ENCODE measurements around the gene C1orf167.

C1orf167 gene

DNA sequence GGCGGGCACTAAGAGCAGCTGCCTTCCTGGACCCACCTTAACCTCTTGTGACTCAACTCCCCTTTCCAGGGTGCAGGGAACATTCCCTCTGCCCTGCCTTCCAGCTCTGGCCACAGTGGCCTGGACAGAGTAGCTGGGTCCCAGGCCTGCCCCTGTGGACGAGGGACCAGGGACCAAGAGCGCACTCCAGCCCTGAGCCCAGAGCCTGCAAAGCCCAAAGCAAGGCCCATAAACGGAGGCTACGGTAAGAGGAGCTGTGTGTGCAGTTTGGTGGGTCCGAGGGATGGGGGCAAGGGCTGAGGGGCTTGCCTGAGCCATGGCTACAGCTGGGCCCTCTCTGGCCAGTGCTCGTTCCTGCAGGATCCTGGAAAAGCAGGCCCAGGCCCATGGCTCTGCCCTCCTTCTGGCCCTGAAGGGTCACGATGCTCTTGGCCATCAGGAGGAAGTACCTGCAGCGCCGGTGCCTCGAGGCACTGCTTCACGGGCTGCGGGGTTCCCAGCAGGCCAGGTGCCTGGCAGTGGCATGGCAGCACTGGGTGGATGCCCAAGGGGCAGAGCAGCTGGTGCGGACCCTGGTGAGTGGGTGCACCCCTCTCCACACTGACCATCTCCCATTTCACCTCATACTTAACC is 25.9 kb downstream of the C1orf167 start:
- FAIRE-seq, result no peak

DNA sequence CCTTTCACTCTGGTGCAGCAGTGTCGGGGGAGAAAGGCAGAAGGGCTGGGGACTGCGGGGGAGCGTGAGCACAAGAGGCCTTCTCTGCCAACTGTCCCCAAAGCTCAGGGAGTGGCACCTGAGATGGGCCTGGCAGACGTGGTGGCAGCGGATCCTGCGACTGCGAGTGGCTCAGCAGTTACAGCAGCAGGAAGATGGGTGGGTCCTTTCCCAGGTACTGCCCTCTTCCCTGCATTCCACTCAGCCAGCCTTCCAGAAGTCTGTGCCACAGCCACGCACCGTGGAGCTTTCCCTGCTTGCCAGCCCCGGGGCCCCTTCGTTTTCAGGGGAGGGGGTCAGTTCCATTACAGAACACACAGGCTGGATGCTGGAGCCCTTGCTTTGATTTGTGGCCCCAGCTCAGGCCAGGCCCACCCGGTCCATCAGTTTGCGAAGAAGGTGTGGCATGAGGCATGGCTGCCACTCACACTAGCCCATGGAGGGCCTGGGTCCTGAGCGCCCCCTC is 26.6 kb downstream of the C1orf167 start:
- FAIRE-seq, result no peak

DNA sequence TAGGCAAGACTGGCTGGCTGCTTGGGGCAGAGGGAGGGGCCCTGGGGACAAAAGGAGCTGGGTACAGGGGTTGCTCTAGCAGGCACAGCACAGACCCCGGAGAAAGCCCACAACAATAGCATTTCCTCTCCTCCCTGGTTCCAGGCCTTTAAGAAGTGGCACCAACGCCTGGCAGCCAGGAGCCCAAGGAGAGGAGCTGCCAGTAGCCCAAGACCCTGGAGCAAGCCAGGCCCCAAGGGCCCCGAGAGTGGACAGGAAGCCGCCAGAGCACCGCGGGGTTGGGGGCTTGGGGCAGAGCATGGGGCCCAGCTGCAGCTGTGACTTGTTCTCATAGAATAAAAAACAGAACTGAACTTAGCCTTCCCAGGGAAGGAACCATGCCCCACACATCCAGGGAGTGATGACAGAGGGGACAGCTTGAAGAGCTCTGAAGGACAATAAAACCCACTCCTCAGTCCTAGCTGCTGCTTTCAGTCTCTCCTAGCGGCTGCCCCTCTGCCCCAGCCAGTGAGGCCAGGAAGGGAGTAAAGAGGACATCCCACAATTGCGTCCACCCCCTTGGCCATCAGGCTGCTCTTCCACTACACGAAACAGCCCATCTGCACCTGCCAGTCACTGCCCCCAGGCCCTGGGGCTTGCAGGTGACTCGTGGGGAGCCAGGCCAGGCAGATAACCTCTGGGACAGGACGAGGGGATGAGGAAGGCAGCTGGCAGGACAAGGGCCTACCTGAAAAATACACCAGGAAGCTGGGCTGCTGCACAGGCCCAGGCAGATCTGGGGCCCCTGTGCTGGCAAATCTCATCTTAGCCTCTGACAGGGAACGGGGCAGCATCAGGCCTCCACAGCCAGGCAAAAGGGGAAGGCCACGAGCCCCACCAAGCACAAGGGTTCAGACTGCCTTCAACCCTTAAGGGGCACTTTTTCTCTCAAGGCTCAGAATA is 27.4 kb downstream of the C1orf167 start:
- no peak for FAIRE-seq

DNA sequence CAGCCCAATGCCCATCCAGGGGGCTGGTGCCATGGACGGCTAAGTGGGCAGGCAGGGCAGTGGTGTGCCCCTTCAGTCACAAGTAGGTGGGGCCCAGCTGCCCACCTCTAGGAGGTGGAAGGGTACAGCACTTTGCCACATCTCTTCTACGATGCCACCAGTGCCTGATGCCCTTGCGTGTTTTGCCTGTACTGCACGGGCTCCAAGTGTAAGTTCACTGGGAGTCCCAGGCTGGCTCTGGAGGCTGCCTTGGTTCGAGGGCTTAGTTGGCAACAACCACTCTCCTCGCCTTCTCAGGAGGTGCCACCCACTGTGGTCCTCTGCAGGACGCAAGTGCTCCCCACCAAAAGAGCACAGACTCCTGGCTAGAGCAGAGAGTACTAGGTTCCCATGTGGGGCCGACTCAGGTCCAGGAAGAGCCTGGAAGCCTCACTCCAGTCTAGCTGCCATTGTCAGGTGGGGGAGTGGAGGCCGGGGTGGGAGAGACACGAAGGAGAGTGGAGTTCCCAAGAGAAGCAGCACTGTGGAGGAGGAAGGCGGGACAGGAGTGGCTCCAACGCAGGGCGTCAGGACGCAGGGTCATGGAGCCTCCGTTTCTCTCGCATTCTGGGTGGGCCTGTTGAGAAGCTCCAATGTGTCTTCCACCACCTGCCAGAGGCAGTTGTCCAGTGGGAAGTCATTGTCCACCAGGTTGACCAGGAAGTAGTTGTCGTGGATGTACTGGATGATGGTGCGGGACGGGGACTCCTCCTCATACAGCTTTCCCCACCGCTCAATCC is 28.3 kb downstream of the C1orf167 start:
- no peak for FAIRE-seq

DNA sequence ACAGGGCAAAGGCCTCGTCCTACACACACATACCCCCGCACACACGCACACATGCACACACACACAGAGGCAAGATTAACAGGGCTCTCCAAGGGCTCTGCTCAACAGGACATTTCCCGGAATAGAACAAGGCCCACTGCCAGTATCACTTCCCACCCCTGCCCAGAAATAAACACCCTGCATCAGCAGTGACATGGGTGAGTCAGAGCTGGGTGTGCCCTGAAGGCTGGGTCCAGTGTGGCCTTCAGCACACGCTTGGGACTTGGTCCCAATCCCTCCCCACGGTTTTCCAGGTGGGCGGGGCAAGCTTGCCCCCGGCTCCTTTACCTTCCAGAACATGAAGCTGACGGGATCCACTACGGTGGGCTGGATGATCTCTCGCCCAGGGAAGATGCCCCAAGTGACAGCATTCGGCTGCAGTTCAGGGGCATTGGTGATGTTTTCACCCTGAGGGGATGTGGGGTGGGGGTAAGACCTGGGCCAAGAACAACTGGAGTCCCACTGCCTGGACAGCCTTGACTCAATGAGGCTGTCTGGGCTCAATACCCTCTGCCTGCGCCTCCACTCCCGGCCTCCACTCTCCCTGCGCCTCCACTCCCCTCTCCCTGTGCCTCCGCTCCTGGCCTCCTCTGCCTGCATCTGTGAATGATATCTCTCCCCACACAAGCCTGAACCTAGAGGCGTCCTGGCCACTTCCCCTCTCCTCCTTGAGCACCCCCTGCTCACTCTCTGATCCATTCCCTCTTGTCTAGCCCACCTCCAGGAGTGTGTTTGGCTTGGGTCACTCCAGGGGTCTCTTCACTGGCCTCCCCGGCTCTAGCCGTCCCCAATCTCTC is 29.1 kb downstream of the C1orf167 start:
- FAIRE-seq, result no peak

DNA sequence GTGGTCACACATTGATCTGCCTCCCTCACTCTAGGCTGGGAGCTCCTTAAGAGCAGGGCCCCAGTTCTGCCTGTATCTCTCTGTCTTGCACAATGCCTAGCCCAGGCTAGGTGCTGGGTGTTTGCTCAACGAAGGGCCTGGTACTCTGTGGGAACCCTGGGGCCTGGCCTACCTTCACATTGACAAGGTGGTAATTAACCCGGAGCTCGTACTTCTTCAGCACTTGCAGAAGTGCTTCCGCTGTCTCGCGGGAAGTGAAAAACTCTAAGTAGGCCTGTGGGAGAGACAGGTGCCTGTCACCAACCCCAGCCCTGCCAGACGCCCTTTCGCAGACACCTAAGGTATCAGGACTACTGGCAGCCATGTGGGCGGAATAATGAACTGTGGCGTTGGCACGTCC is 30.1 kb downstream of the C1orf167 start:
- no peak for FAIRE-seq

DNA sequence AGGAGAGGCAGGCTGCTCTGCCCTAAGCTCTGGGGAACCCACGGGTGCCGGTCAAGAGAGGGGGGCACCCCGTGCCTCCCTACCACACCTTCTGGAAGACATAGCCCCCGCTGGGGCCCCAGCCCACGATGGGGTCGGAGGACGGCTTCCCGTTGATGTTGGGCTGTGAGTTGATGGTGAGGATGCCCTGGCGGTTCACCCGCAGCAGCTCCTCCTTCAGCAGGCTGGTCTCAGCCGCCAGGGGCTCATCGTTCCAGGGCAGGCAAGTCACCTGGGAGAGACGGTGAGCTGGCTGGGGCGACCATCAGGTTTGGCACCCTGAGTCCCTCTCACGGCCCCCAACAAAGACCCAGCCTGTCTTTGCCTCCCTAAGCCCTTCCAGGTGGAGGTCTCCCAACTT is 31.8 kb downstream of the C1orf167 start:
- FAIRE-seq, result no peak

DNA sequence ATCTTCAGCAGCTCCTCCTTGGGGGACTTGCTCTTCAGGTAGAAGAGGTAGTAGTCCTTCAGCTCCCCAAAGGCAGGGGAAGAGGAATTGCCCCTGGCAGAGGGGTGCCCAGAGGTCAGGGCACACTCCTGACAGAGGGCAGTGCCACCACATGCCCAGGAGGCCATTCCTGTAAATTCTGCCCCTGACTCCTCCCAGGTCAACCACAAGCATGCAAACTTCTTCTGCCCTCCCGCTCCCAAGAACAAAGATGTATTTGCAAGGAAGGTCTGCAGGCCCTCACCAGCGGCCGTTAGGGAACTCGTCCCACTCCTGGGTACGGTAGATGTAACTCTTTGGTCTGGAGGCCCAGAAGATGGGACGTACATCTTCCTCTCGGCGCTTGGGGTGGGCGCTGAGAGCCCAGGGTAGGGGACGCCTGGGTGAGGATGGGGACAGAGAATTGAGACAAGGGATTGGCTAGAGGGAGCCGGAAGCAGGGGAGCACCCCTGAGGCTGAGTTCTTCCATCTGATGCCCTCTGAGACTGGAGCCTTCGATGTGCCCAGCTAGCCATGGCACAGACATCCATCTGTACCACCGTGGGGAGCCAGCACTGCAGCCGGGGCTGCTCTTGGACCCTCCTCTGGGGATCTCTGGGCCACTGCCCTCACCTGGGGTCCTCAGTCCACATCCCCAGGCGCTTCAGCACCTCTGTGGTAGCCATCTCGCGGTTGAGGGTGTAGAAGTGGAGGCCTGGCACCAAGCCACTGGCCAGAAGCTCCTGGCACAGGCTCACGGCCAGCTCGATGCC is 32.6 kb downstream of the C1orf167 start:
- no peak for FAIRE-seq

DNA sequence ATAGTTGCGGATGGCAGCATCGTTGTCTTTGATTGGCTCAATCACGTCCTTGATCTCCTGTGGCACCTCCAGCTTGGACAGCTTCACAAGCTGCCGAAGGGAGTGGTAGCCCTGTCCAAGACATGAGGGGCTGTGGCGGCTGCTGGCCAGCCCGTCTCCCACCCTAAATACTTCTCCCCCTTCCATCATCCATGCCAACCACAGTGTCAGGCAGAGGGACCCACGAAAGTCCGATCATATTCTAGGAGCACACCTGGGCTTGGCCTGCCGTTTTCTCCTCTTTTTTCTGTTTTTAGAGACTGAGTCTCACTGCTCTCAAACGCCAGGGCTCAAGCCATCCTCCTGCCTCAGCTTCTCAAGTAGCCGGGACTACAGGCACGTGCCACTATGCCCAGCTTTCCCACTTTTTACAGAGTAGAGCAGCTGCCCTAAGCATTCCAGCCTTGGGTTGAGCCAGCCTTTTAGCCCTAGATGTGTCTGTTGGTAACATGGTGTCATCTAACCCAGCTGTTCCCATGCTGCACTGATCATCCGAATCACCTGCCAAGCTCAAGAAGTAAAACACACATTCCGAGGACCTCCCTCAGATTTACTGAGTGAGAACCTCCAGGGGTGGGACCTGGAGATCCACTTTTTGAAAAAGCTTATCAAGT is 33.4 kb downstream of the C1orf167 start:
- no peak for FAIRE-seq

DNA sequence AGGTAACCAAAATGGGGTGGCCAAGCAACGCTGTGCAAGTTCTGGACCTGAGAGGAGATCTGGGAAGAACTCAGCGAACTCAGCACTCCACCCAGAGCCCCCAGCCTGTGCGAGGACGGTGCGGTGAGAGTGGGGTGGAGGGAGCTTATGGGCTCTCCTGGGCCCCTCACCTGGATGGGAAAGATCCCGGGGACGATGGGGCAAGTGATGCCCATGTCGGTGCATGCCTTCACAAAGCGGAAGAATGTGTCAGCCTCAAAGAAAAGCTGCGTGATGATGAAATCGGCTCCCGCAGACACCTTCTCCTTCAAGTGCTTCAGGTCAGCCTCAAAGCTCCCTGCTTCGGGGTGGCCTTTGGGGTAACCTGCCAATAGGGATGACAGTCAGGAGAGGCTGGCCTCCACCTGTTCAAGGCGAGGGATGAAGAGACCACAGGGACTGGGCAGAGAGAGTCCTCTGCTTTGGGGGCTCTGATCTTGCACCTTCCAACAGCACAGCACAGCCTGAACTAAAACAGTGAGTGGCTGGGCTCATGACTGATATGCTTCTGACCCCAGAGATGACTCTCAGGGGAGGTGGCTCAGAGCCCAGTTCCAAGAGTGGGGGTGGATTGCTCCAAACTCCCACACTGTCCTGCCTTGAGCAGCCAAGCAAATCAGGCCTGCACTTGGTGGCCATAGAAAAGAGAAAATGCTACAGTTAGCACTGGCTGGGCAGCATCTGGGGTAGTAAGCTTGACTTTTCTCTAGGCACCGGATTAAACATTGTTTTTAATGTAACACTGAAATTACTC is 34.2 kb downstream of the C1orf167 start:
- FAIRE-seq, result no peak

DNA sequence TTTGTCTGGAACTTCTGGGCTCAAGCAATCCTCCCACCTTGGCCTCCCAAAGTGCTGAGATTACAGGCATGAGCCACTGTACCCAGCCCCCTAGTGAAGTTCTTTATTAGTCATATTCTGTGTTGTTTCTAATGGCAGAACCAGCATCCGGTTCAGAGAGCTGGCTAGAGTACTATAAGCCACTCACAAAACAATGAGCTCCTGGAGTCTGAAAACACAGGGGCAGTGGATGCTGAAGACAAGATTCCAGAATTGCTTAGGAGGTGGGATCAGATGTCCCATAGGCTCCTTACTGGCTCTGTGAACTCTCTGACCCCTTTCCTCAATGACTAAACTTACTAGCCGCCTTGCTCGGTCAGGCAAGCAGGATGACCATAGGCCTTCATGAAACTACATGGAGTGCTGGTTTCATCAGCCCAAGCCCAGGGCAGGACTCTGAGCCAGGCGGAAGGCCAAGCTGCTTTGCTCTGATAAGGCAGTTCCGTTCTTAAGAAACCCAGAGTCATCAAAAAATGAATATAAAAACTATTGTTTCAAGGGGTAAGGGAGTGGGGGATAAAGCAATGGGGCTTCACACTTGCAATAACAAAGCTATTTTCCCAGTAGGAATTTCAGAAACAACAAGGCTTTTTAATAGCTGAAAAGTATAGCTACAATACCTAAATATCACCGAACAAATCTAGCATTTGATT is 35.7 kb downstream of the C1orf167 start:
- FAIRE-seq, result no peak

DNA sequence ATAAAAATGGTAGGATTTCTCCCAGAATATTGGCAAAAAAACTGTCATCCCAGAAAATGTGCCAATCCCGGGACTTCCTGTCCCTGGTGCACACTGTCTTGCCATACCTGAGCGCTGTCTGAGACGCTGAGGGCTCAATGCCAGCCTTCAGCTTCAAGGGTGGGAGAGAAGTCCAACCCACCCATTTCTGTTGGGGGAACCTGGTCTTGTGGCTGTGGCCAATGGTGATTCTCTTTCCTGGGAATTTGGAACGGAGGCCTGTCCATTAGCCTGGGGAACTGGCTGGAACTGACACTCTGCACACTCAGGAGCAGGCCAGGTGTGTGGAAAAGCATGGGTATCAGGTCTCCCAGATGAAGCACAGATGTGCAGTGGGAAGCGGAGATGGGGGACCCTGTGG is 37.1 kb downstream of the C1orf167 start:
- FAIRE-seq, result no peak

DNA sequence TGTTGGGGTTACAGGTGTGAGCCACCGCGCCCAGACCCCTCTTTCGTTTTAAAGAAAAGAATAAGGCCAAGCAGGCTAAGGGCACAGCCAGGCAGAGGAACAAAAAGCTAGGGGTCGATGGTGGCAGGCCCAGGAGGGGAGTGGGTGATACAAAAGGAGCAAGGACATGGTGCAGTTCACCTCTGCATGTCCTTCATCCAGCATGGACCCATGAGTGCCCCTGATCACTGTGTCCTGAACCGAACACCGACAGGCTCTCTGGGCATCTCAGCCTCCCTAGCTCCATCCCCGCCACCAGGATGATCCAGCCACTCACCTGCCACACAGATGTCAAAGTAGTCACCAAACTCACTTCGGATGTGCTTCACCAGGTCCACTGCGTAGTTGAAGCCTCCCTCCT is 37.9 kb downstream of the C1orf167 start:
- FAIRE-seq, result no peak

DNA sequence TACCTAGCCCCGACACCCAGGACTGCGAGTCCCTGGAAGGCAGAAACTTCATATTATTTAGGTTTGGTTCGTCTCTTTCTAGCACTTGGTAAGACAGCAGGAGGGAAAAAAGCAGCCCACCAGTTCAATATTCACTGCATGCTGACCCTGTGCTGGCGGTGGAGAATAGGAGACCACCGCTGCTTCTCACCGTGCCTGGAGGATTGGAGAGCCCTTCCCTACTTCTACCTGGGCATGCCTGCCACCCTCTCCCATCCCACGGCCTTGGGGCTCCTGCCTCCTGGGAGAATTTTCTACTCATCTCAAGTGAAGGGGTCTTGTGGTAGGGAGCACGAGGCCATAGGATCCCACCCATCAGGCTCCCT is 38.4 kb downstream of the C1orf167 start:
- FAIRE-seq, result no peak

DNA sequence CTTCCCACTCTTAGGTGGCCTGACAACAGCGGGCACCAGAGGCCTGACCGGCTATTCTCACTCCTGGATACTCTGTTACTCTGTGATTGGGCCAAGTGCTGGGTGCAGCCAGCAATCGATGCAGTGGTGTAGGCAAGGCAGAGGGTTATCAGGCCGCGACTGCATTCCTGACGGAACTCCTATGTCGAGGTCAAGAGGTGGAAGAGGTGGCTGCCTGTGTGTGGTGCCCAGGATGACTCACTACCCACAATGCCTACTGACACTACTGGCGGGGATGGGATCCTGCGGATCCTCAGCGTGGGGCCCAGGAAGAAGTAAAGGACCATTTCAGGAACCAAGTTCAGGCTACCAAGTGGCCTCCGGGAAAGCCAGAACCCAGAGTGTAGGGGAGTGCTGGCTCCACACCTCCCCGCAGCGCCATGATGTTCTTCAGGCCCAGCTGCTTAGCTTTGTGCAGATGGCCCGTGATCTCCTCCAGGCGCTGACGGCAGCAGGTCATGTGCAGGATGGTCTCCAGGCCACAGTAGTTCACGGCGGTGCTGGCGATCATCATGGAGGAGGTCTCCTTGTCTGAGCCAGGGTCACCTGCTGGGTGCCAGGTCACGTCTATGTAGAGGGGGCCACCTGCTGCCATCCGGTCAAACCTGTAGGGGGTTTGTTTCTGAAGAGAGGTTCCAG is 38.9 kb downstream of the C1orf167 start:
- FAIRE-seq, result no peak

DNA sequence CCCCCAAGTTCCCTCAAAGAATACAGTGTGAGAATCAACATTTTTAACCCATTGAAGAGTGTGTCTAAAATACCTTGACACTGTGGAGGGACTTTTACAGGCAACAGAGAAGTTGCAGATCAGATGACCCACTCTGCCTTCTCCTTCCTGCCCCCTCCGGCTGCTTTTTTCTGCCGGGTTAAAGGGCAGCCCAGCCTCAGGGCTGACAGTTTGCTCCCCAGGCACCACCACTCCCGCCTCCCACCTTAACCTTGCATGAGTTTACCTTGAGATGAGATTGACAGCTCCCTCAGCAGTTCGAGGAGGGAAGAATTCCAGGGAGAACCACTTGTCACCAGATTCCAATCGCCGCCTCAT is 40.6 kb downstream of the C1orf167 start:
- no peak for FAIRE-seq

DNA sequence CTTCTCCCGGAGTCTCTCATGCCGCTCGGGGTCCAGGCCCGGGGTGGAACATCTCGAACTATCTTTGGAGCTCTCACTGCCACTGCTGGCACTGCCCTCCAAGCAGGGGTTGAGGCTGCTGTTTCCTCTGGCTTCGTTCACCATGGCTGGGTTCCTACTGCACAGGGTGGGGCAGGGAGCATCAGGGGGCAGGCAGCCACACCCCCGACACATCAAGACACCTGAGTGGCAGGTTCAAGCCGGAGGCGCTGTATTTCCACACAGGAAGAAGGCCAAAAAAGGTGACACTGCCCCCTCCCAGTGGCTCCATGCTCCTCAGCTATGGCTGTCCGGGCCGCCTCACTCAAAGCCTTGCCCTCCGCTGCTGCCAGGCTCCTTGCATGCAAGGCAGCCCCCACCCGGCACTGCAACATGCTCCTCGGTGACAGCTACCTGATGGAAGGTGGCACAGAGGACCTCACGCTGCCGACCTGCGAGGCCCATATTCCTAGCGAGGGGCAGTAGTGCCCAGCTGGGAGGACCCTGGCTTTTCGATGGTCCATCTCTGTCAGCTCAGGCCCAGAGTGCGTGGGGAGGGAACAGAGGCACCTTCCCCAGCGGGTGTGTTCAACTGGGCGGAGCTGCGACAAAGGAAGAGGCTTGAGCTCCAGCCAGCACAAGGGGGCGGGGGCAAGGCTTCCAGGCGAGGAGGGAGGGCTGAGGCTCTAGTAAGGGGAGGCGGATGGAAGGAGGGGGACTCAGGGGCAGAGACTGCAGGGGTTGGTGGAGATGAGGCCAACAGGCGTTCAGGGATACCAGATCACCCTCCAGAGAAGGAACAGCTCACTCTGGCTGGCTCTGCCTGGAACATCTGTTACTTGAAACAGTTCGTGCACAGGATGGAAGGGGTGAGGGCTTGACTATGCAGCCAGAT is 41.2 kb downstream of the C1orf167 start:
- FAIRE-seq, result no peak

All from A204.1 (cell line).